ENCODE data around the gene KIF19.

Gene KIF19

DNA sequence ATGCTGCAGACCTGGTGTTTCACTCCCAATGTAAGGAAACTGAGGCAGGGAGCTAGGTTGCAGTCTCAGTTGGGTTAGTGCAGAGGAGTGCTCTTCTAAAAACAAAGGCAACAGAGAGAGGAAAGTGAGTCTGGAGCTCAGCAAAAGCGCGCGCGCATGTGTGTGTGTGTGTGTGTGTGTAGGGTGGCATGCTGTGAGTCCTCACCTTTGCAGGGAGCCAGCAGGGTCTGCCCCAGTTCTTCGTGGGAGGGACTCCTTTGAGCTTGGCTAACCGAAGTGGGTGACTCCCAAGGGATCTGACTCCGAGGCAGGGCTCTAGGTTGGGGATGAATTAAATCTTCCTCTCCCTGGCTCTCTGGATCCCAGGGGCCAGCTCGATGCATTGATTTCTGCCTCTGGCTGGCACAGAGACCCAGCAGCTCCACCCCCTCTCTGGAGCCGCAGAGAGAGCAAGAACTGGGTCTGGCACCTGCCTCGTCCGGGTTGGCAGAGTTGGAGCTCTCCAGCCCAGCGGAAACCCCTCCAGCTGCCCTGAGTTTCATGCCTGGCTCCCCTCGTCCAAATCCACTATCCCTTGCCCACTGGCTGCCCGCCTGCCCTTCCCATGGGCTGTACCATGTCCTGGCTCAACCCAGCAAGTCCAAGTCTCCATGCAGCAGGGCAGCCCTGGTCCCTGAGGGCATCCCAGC lies 36.9 kb downstream of the KIF19 start:
- DNase-seq = no peak

DNA sequence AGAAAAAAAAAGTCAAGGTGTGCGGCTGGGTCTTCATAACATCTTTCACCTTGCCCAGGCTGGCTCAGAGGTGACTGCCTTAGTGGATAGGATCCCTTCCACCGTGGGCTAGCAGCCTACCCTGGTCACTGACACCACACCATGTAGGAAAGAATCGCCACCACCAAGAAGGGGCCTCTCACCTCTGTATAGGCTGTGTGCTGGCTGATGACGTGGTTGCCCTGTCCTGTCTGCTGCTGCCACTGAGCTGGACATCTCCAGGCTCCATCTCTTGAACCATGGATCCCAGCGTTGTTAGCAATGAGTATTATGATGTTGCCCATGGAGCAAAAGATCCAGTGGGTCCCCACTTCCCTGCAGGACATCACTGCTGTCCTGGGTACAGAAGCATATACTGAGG lies 41.2 kb downstream of the KIF19 start, which contains the start of gene GPR142:
GPR142 (plus strand) TSS at position 301 of the 400 bp plus-strand sequence. CDS start 2,035 bp downstream, outside the sequence.
- no peak for DNase-seq

GRCh38 chr17:74368341-74369081 lies 42.5 kb downstream of the KIF19 start:
- peak; percentile 71 to 75 for DNase-seq

GRCh38 chr17:74369221-74369620 lies 43.2 kb downstream of the KIF19 start:
- peak; percentile 68 to 71 for DNase-seq

DNA sequence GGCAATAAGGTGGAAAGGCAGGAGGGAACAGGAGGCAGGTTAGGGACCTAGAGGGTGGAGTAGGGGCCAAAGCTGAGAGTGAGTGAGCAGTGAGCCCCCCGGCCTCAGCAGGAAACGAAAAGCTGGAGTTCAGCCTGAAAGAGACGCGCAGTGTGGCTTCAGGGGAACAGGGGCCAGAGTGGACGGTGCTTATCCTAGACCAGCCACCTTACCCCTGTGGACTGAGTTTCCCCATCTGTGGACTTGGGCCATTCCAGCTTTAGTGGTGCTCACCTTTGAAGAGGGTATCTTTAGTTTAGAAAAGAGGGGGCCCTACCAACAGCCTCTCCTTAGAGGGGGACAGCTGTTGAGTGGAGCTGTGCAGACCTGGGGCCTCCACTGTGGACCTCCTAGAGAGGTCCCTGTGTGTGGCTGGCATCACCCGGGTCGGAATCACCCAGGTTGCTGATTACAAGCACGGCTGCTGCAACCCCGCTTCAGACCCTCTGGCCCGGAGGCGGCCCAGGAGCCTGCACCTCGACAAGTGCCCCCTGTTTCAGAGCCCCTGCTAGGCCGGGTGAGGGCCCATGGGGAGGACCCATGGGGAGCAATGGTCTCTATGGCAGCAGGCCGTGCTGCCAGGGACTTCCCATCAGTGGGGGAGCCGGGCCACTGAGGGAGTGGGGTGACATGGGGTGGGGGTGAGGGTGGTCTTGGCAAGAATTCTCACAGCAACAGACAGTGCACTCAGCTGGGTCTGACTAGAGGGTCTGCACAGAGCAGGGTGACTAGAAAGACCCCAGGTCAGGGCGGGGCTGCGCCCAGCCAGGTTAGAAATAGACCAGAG lies 43.9 kb downstream of the KIF19 start:
- DNase-seq = no peak

DNA sequence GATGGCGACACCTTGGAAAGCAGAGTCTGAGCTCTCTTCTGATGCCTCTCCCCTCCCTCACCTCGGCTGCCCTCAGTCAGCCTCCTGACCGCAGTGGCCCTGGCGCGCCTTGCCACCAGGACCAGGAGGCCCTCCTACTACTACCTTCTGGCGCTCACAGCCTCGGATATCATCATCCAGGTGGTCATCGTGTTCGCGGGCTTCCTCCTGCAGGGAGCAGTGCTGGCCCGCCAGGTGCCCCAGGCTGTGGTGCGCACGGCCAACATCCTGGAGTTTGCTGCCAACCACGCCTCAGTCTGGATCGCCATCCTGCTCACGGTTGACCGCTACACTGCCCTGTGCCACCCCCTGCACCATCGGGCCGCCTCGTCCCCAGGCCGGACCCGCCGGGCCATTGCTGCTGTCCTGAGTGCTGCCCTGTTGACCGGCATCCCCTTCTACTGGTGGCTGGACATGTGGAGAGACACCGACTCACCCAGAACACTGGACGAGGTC lies 45.7 kb downstream of the KIF19 start:
- no peak for DNase-seq

DNA sequence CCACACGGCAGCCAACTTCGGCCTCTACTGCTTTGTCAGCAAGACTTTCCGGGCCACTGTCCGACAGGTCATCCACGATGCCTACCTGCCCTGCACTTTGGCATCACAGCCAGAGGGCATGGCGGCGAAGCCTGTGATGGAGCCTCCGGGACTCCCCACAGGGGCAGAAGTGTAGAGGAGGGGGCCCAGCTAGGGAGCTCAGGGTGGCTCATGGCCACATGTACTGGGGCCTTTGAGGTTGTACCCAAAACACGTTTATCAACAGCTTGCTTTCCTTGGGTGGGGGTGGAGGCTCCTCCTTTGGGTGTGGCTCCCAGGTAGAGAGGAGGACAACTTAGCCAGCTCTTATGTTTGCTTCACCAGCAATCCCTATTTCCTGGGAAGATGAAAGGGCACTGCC lies 46.4 kb downstream of the KIF19 start:
- no peak for DNase-seq

GRCh38 chr17:74373838-74374606 lies 48.0 kb downstream of the KIF19 start:
- peak in 1 of 2 donors; percentile 31 for DNase-seq

- DNase-seq = peak; percentile 51 to 63
These were observed 48.8 kb downstream of the KIF19 start for GRCh38 chr17:74374858-74375257.

- DNase-seq = peak; percentile 82 to 86
These were observed 53.6 kb downstream of the KIF19 start for GRCh38 chr17:74379495-74380085.

DNA sequence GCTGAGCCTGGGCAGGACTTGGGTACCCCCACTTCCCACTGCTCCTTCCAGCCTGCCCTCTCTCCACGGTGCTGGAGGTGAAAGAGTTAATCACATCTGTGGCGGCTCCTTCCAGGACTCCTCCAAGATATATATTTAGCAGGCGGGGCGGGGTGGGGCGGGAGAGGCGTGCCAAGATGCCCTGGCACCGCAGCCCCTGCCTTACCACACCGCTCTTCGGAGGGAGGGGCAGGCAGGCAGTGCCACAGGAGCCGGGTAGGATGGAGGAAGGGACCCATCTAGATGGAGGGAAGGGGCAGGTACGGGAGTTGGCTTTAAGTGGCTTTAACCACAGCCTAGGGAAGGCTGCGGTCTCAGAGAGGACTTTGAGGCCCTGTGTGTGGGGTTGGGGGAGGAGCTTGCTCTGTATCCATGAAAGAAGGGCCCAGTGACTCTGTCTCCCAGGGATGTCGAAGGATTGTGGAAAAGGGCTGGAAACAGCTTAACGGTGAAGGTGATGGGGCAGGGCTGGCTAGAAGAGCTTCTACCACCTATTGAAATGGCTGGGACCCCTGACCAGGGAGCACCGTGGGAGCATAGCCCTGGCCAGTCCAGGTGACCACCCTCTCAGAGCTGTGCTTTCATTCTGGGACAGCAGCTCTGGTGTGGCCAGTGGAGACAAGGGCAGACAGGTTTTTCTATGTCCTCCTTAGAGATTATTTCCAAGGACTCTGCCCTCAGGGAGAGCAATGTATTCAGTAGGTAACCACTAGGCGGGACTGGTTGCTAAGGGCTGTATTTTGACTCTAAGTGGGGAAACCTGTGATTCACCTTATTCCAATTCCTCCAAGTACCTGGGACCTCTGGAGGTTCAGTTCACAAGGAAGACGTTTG lies 54.3 kb downstream of the KIF19 start:
- DNase-seq = no peak

- DNase-seq = no peak
These were observed 55.2 kb downstream of the KIF19 start for GRCh38 chr17:74380959-74381808.

DNA sequence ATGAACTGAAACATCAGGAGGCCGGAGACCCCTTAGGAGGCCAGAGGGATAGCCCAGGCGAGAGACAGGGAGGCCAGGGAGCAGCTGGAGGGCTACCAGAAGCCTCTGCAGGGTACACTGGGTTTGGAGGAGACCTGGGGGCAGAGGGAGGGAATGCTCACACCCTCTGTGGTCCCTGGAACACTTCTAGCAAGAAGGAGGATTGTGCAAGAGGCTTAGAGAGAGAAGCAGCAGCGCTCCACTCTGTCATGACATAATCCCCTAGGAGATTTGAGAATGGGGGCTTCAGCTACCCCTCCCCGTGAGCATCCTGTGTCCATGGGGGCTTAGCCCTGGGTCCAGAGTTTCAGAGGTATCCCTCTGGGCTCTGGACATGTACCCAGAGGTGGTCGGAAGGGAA lies 57.1 kb downstream of the KIF19 start:
- DNase-seq = no peak

DNA sequence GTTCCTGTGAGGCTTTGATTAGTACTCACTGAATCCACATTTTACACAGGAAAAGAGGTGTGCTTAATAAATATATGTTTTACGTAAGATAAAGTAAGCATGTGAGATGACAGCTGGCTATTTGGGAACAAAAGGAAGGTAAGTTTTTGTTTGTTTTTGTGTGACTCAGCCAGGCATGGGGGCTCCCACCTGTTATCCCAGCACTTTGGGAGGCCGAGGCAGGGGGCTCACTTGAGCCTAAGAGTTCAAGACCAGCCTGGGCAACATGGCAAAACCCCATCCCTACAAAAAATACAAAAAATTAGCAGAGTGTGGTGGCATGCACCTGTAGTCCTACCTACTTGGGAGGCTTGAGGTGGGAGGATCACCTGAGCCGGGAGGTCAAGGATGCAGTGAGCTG lies 59.2 kb downstream of the KIF19 start:
- DNase-seq = no peak

- peak in 1 of 2 donors; percentile 19 for DNase-seq
These were observed 60.4 kb downstream of the KIF19 start for GRCh38 chr17:74386386-74386785.

DNA sequence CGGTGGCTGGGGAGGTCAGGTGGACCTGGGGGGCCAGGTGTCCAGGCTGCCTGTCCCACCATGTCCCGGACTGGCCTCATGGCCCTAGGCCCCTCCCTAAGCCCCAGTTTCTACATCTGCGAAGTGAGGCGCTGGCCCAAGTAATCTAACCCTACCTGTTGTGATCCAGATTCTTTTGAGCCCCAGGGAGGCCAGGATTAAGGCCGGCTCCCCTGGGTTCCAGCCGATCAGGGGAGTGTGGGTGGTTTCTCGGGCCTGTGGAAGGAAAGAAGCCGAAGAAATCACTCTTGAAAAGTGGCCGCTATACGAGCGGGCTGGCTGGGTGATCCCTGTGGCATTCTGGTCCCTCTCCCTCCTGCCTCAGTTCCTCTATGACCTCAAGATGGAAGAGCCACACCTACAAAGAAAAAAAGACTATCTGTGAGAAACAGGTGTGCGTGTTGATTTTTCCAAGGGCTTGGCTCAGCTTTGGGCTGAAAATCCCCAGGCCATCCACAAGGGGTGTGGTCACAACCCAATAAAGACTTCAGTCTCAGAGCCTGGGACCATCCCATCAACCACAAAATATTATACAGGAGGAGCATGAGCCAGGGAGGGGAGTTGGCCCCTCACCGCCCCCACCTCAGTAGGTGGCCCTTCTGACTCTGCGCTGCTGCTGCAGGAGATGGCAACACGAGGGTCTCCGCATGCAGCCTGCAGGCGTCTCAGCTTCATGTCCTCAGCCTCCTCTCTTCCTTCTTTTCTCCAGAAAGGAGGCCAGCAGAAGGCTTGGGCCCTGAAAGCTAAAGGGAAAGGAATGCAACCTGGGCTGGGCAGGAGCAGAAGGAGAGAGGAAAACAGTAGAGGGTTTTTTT lies 61.6 kb downstream of the KIF19 start:
- DNase-seq = no peak

DNA sequence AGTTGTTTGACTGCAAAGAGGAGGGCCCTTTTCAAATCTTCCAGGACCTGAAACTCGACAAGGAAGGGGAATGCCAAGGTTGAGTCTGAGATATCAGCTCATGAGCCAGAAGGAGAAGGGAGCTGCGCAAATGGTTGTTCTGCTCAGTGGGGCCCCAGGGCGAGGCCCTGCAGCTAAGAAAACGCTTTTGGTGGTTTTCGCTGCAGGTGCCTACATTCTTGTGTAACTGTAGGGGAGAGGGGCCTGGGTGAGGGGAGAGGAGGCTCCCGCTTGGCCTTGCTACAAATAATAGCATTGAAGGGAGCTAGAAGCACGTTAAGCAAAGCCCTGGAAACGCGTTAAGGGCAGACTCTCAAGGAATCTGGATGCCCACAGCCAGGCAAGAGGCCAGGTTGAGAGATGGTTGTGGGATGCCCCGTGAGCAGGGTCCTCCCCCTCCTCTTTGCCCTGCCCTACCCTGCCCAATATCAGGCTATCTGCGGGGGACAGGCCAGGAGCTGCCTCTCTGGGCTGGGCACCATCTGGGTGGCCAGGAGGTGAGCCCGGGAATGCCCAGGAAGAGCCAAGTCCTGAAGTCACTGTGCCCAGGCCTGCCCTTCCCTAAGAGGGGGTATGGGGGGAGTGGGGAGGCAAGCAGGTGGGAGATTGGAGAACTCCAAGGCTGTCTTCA lies 63.2 kb downstream of the KIF19 start:
- DNase-seq = no peak

Data from inflammatory macrophage (primary cell).